SK-N-SH treated with all-trans-retinoic acid at 6 μM for 48 hours (cell line): ENCODE results near the gene PRODH2.

Source experiments
- ATAC-seq: fragments of 200-7000 bp; cut with Tn5 transposase; 3 replicates; pipeline ENCODE4 v1.9.1; 2020; ENCODE audit warnings: mild to moderate bottlenecking, moderate library complexity
- ARNTL ChIP-seq: fragments of 450-650 bp; formaldehyde crosslinking; IDR thresholded peaks from 2 replicates; pipeline ENCODE4 v1.5.0; 2020; ENCODE audit warnings: low read depth, mild to moderate bottlenecking, moderate library complexity, borderline replicate concordance
- BACH2 ChIP-seq: fragments of 250-450 bp; sonication (Bioruptor Pico); IDR thresholded peaks from 2 replicates; pipeline ENCODE4 v1.9.0; 2021; ENCODE audit warnings: mild to moderate bottlenecking, borderline replicate concordance
- CSDC2 ChIP-seq: fragments of 250-450 bp; sonication (Bioruptor Pico); IDR thresholded peaks from 2 replicates; pipeline ENCODE4 v1.5.0; 2020; ENCODE audit warnings: mild to moderate bottlenecking, moderate library complexity
- ESRRG ChIP-seq: fragments of 250-450 bp; sonication (Bioruptor Pico); IDR thresholded peaks from 2 replicates; pipeline ENCODE4 v1.6.1; 2021; ENCODE audit warnings: mild to moderate bottlenecking
- GLIS3 ChIP-seq: fragments of 250-450 bp; sonication (Bioruptor Pico); IDR thresholded peaks from 2 replicates; pipeline ENCODE4 v1.5.0; 2020; ENCODE audit warnings: mild to moderate bottlenecking, moderate library complexity
- ISL1 ChIP-seq: fragments of 250-450 bp; sonication (Bioruptor Pico); IDR thresholded peaks from 2 replicates; pipeline ENCODE4 v2.1.2; 2022; ENCODE audit warnings: mild to moderate bottlenecking, moderate library complexity
- OSR1 ChIP-seq: fragments of 250-450 bp; sonication (Bioruptor Pico); IDR thresholded peaks from 2 replicates; pipeline ENCODE4 v1.8.0; 2022; ENCODE audit warnings: moderate library complexity, mild to moderate bottlenecking, inconsistent platforms
- PPARA ChIP-seq: fragments of 250-450 bp; sonication (Bioruptor Pico); IDR thresholded peaks from 2 replicates; pipeline ENCODE4 v1.5.0; 2020; ENCODE audit warnings: mild to moderate bottlenecking, borderline replicate concordance
- RARB ChIP-seq: fragments of 250-450 bp; sonication (Bioruptor Pico); IDR thresholded peaks from 2 replicates; pipeline ENCODE4 v1.8.0; 2021; ENCODE audit warnings: mild to moderate bottlenecking, moderate library complexity
- SNAI2 ChIP-seq: fragments of 250-450 bp; sonication (Bioruptor Pico); IDR thresholded peaks from 2 replicates; pipeline ENCODE4 v1.5.0; 2020; ENCODE audit warnings: mild to moderate bottlenecking, moderate library complexity
- TCF4 ChIP-seq: fragments of 250-450 bp; sonication (Bioruptor Pico); IDR thresholded peaks from 2 replicates; pipeline ENCODE4 v1.8.0; 2021; ENCODE audit warnings: mild to moderate bottlenecking, moderate library complexity, borderline replicate concordance
- TOX ChIP-seq: fragments of 250-450 bp; sonication (Bioruptor Pico); IDR thresholded peaks from 2 replicates; pipeline ENCODE4 v1.8.0; 2021; ENCODE audit warnings: mild to moderate bottlenecking, moderate library complexity, borderline replicate concordance
- ZC3H10 ChIP-seq: fragments of 250-450 bp; sonication (Bioruptor Pico); IDR thresholded peaks from 2 replicates; pipeline ENCODE4 v1.5.1; 2021; ENCODE audit warnings: mild to moderate bottlenecking, moderate library complexity
- ZFP3 ChIP-seq: fragments of 250-450 bp; sonication (Bioruptor Pico); IDR thresholded peaks from 2 replicates; pipeline ENCODE4 v1.5.0; 2020; ENCODE audit warnings: mild to moderate bottlenecking, moderate library complexity
- ZFP30 ChIP-seq: fragments of 450-650 bp; formaldehyde crosslinking; IDR thresholded peaks from 2 replicates; pipeline ENCODE4 v1.5.0; 2022; ENCODE audit warnings: mild to moderate bottlenecking, moderate library complexity
- ZNF70 ChIP-seq: fragments of 450-650 bp; formaldehyde crosslinking; IDR thresholded peaks from 2 replicates; pipeline ENCODE4 v1.5.0; 2020; ENCODE audit warnings: mild to moderate bottlenecking, moderate library complexity
- ZNF8 ChIP-seq: fragments of 450-650 bp; formaldehyde crosslinking; IDR thresholded peaks from 2 replicates; pipeline ENCODE4 v1.5.0; 2020; ENCODE audit warnings: mild to moderate bottlenecking, moderate library complexity
- TF ChIP-seq, protein P1 (sequence below): fragments of 250-450 bp; sonication (Bioruptor Pico); IDR thresholded peaks from 2 replicates; pipeline ENCODE4 v1.8.0; 2021; ENCODE audit warnings: low read depth, mild to moderate bottlenecking, moderate library complexity, borderline replicate concordance
- TF ChIP-seq, protein P2 (sequence below): fragments of 250-450 bp; sonication (Bioruptor Pico); IDR thresholded peaks from 2 replicates; pipeline ENCODE4 v1.5.1; 2020; ENCODE audit warnings: low read depth, mild to moderate bottlenecking, moderate library complexity
- TF ChIP-seq, protein P3 (sequence below): fragments of 250-450 bp; sonication (Bioruptor Pico); IDR thresholded peaks from 2 replicates; pipeline ENCODE4 v1.5.1; 2021; ENCODE audit warnings: mild to moderate bottlenecking, moderate library complexity
- TF ChIP-seq, protein P4 (sequence below): fragments of 250-450 bp; sonication (Bioruptor Pico); IDR thresholded peaks from 2 replicates; pipeline ENCODE4 v1.8.0; 2020; ENCODE audit warnings: mild to moderate bottlenecking, moderate library complexity, borderline replicate concordance
- TF ChIP-seq, protein P5 (sequence below): fragments of 250-450 bp; sonication (Bioruptor Pico); IDR thresholded peaks from 2 replicates; pipeline ENCODE4 v1.5.0; 2020; ENCODE audit warnings: mild to moderate bottlenecking, moderate library complexity

The PRODH2 gene

DNA sequence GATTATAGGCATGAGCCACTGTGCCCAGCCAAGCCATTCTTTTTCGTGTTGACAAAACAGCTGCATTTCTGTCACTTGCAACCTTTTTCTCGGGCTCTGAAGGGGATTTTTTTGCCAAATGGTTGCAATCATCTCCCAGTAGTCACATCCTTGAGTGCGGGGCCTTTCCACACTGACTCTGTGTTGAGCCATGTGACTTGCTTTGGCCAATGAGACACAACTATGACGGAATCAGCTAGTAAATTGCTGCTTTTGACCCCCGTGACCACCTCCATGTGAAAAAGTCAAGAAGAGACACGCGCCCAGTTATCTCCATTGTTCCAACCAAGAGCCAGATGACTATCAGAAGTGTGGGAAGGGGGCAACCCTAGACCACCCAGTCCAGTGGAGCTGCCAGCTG, 21.3 kb upstream of the PRODH2 start:
- no peak for ATAC-seq
- TF ChIP-seq ZNF8 (CRISPR knock-in tag) (no peak), OSR1 (no peak), TCF4 (CRISPR knock-in tag) (no peak), ZFP3 (CRISPR knock-in tag) (no peak), TOX (CRISPR knock-in tag) (no peak), ZNF70 (CRISPR knock-in tag) (no peak), RARB (no peak), PPARA (no peak), BACH2 (CRISPR knock-in tag) (no peak), GLIS3 (no peak), CSDC2 (CRISPR knock-in tag) (no peak), SNAI2 (CRISPR knock-in tag) (no peak)
- TF ChIP-seq, protein P1, sequence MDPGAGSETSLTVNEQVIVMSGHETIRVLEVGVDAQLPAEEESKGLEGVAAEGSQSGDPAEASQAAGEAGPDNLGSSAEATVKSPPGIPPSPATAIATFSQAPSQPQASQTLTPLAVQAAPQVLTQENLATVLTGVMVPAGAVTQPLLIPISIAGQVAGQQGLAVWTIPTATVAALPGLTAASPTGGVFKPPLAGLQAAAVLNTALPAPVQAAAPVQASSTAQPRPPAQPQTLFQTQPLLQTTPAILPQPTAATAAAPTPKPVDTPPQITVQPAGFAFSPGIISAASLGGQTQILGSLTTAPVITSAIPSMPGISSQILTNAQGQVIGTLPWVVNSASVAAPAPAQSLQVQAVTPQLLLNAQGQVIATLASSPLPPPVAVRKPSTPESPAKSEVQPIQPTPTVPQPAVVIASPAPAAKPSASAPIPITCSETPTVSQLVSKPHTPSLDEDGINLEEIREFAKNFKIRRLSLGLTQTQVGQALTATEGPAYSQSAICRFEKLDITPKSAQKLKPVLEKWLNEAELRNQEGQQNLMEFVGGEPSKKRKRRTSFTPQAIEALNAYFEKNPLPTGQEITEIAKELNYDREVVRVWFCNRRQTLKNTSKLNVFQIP (CRISPR knock-in tag), result no peak
- TF ChIP-seq, protein P2, sequence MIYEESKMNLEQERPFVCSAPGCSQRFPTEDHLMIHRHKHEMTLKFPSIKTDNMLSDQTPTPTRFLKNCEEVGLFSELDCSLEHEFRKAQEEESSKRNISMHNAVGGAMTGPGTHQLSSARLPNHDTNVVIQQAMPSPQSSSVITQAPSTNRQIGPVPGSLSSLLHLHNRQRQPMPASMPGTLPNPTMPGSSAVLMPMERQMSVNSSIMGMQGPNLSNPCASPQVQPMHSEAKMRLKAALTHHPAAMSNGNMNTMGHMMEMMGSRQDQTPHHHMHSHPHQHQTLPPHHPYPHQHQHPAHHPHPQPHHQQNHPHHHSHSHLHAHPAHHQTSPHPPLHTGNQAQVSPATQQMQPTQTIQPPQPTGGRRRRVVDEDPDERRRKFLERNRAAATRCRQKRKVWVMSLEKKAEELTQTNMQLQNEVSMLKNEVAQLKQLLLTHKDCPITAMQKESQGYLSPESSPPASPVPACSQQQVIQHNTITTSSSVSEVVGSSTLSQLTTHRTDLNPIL (CRISPR knock-in tag), result no peak
- TF ChIP-seq, protein P3, sequence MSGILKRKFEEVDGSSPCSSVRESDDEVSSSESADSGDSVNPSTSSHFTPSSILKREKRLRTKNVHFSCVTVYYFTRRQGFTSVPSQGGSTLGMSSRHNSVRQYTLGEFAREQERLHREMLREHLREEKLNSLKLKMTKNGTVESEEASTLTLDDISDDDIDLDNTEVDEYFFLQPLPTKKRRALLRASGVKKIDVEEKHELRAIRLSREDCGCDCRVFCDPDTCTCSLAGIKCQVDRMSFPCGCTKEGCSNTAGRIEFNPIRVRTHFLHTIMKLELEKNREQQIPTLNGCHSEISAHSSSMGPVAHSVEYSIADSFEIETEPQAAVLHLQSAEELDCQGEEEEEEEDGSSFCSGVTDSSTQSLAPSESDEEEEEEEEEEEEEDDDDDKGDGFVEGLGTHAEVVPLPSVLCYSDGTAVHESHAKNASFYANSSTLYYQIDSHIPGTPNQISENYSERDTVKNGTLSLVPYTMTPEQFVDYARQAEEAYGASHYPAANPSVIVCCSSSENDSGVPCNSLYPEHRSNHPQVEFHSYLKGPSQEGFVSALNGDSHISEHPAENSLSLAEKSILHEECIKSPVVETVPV (CRISPR knock-in tag), result no peak
- TF ChIP-seq, protein P4, sequence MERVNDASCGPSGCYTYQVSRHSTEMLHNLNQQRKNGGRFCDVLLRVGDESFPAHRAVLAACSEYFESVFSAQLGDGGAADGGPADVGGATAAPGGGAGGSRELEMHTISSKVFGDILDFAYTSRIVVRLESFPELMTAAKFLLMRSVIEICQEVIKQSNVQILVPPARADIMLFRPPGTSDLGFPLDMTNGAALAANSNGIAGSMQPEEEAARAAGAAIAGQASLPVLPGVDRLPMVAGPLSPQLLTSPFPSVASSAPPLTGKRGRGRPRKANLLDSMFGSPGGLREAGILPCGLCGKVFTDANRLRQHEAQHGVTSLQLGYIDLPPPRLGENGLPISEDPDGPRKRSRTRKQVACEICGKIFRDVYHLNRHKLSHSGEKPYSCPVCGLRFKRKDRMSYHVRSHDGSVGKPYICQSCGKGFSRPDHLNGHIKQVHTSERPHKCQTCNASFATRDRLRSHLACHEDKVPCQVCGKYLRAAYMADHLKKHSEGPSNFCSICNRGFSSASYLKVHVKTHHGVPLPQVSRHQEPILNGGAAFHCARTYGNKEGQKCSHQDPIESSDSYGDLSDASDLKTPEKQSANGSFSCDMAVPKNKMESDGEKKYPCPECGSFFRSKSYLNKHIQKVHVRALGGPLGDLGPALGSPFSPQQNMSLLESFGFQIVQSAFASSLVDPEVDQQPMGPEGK (CRISPR knock-in tag), result no peak
- TF ChIP-seq, all 23 proteins: peak for 0

DNA sequence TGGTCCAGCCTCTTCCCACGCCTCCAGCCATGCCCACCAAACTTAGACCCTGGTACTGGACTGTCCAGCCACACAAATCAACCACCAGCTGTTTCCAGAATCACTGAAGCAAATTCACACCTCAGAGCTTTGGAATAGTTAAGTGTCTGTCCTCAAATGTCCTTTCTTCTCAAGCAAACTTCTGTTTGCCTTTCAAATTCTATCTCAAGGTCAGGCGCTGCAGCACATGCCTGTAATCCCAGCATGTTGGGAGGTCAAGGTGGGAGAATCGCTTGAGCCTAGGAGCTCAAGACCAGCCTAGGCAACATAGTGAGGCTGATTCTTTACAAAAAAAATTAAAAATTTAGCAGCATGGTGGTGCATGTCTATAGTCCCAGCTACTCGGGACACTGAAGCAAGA, 19.4 kb upstream of the PRODH2 start:
- TF ChIP-seq ZNF8 (CRISPR knock-in tag) (no peak), GLIS3 (no peak), RARB (no peak), BACH2 (CRISPR knock-in tag) (no peak), ESRRG (CRISPR knock-in tag) (no peak), ZC3H10 (CRISPR knock-in tag) (no peak), SNAI2 (CRISPR knock-in tag) (no peak), PPARA (no peak), ISL1 (CRISPR knock-in tag) (no peak), TCF4 (CRISPR knock-in tag) (no peak), CSDC2 (CRISPR knock-in tag) (no peak), OSR1 (no peak), TOX (CRISPR knock-in tag) (no peak), ZFP30 (no peak), ARNTL (CRISPR knock-in tag) (no peak)
- TF ChIP-seq, protein P5, sequence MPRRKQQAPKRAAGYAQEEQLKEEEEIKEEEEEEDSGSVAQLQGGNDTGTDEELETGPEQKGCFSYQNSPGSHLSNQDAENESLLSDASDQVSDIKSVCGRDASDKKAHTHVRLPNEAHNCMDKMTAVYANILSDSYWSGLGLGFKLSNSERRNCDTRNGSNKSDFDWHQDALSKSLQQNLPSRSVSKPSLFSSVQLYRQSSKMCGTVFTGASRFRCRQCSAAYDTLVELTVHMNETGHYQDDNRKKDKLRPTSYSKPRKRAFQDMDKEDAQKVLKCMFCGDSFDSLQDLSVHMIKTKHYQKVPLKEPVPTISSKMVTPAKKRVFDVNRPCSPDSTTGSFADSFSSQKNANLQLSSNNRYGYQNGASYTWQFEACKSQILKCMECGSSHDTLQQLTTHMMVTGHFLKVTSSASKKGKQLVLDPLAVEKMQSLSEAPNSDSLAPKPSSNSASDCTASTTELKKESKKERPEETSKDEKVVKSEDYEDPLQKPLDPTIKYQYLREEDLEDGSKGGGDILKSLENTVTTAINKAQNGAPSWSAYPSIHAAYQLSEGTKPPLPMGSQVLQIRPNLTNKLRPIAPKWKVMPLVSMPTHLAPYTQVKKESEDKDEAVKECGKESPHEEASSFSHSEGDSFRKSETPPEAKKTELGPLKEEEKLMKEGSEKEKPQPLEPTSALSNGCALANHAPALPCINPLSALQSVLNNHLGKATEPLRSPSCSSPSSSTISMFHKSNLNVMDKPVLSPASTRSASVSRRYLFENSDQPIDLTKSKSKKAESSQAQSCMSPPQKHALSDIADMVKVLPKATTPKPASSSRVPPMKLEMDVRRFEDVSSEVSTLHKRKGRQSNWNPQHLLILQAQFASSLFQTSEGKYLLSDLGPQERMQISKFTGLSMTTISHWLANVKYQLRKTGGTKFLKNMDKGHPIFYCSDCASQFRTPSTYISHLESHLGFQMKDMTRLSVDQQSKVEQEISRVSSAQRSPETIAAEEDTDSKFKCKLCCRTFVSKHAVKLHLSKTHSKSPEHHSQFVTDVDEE (CRISPR knock-in tag), result no peak
- TF ChIP-seq, protein P3 (CRISPR knock-in tag), result no peak
- ATAC-seq, result no peak
